Activated gamma-delta T cell treated with anti-CD3 and anti-CD28 coated beads, Interleukin-2, amount 50 U/mL, for 16 hours (primary cell): ENCODE results near the gene KIFC1.

Source experiments
- DNase-seq: peaks from one replicate; pipeline ENCODE4 v3.0.0-alpha.2; 2020; ENCODE audit warnings: low read depth

The KIFC1 gene

DNA sequence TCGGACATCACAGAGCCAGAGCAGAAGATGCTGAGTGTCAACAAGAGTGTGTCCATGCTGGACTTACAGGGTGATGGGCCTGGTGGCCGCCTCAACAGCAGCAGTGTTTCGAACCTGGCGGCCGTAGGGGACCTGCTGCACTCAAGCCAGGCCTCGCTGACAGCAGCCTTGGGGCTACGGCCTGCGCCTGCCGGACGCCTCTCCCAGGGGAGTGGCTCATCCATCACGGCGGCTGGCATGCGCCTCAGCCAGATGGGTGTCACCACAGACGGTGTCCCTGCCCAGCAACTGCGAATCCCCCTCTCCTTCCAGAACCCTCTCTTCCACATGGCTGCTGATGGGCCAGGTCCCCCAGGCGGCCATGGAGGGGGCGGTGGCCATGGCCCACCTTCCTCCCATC is 51.4 kb downstream of the KIFC1 start:
- DNase-seq = no peak

GRCh38 chr6:33443619-33444504 is 52.2 kb downstream of the KIFC1 start:
- DNase-seq = no peak

GRCh38 chr6:33445119-33445603 is 53.5 kb downstream of the KIFC1 start:
- no peak for DNase-seq

DNA sequence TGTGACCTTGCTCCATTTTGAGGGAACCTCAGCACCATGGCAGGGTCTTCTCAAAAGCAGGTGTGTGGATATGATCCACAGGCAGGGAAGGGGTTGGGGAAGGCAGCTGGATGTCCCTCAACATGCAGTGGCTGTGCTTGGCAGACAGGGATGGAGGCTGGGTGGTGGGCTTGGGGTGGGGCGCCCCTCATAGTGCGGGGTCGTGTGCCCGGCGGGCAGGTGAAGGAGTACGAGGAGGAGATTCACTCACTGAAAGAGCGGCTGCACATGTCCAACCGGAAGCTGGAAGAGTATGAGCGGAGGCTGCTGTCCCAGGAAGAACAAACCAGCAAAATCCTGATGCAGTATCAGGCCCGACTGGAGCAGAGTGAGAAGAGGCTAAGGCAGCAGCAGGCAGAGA is 54.7 kb downstream of the KIFC1 start:
- DNase-seq = no peak

DNA sequence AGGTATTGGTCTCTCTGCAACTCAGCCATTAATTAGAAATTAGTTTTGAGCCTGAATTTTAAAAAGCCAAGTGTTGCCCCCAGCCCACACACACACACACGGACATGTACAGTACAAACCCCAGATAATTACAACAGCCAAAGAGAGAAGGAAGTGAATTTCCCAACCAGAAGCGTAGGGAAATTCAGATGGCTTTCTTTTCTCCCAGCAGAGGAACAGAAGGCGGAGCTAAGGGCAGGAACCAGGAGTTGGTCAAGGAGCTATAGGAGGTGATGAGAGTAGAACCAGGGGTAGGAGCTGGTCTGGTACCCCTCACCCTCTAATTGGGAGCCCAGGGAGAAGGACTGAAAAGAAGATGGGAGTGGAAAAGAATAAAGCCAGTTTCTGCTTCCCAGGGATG is 58.8 kb downstream of the KIFC1 start:
- DNase-seq = no peak

- no peak for DNase-seq
Measured at GRCh38 chr6:33451606-33452005, 60.0 kb downstream of the KIFC1 start.

GRCh38 chr6:33452496-33452895 is 60.9 kb downstream of the KIFC1 start:
- no peak for DNase-seq

- DNase-seq = no peak
Measured at GRCh38 chr6:33453393-33454008, 61.9 kb downstream of the KIFC1 start.

DNA sequence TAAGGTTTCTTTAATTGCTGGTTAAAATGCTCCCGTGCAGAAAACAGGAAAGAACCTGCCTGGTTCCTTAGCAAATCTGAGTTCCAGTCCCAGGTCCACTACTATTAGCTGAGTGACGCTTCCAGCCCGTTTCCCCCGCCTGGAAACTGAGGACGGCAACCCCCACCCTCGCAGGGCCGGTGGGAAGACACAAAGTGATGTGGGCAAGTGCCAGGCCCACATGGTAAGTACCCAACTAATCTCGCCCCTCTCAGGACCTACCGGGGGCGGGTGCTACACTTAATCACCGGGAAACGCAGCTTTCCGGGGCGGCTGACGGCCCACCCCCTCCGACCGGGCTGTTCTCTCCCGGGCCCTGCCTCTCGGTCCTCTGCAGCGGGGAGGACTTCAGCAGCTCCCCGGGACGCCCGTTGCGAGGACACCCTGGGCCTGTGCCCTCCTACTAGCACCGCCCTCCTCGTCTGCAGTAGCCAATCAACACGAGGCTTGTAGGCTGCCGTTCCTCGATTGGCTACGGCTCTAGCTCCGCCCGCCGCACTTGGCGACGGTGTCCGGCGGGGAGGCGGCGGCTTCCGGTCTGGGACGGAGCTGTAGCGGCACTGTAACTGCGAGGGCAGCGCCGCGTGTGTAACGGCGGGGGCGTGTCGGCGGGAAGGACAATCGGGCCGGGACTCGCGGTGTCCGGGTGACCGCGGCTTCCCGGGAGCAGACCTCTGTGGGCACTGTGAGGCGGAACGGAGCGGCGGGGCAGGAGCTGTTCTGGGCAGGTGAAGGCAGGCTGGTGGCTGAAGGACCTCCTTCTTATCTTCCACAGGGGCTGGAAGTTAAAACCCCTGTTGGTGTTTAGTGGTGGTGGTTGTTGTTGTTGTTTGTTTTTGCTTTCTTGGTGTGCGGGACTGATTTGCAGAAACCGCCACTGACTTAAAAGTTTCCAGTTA is 62.7 kb downstream of the KIFC1 start, which contains the start of gene ZBTB9:
Gene ZBTB9, plus strand, starts transcription at position 568 of the 938 bp plus-strand sequence. CDS start 525 bp downstream, outside the sequence.
- peak; percentile 85 for DNase-seq

DNA sequence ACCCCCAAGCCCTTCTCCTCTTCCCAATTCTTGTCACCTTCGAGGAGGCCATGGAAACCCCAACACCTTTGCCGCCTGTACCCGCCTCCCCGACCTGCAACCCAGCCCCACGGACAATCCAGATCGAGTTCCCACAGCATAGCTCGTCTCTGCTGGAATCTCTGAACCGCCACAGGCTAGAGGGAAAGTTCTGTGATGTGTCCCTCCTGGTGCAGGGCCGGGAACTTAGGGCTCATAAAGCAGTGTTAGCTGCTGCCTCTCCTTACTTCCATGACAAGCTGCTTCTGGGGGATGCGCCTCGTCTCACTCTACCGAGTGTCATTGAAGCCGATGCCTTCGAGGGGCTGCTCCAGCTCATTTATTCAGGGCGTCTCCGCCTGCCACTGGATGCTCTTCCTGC is 63.4 kb downstream of the KIFC1 start:
- no peak for DNase-seq

DNA sequence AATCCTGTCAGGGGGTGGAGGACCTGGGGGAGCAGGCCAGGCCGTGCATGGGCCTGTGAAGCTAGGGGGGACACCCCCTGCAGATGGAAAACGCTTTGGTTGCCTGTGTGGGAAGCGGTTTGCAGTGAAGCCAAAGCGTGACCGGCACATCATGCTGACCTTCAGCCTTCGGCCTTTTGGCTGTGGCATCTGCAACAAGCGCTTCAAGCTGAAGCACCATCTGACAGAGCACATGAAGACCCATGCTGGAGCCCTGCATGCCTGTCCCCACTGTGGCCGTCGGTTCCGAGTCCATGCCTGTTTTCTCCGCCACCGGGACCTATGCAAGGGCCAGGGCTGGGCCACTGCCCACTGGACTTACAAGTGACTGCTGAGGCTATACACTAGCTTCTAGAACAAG is 64.5 kb downstream of the KIFC1 start:
- no peak for DNase-seq

DNA sequence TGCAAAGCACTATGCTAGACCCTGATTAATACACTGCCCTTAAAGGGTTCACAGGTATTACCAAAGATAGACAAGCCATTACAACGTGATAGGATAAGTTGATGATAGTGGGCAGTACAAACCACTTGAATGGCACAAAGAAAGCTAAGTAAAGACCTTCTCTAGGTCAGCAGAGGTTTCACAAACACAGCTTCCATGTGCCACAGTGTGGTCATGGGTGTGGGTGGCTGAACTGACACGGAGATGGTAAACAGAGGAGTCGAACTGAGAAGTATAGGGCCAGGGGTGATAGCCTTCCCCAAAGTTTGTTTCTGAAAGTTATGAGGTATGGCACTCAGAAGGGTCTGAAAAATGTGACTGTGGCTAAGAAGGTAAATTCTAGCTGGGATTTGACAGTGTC is 67.1 kb downstream of the KIFC1 start:
- no peak for DNase-seq

- DNase-seq = no peak
Measured at GRCh38 chr6:33459226-33459625, 67.6 kb downstream of the KIFC1 start.
